ENCODE data around the gene VGLL2. TPM values are rescaled to one million over a fixed set of nuclear protein-coding genes. Genes with fewer than 3 reads are reported as not detected.

VGLL2 gene
- total RNA-seq, 2 experiments from 2014 or later: not detected

- Histone ChIP-seq H3K36me3 (ENCODE audit: insufficient read depth, low read length) (no peaks in the 10 kb centered on the region), H3K4me3 (ENCODE audit: low read length) (no peak overlapping the region), H3K4me1 (ENCODE audit: insufficient read depth, low read length) (peaks cover 23% of the 10 kb centered on the region), H3K9me3 (ENCODE audit: control insufficient read depth in 1 of 2, insufficient read depth in 1 of 2, low read length in 2 of 2) (peaks cover 0 to 35% of the 10 kb centered on the region in 2 experiments), H3K27ac (ENCODE audit: low read depth in 1 of 2, low read length in 2 of 2) (no peak overlapping the region), H3K27me3 (ENCODE audit: control insufficient read depth in 1 of 2, insufficient read depth in 2 of 2, low read length in 2 of 2) (peaks cover 72 to 88% of the 10 kb centered on the region in 2 experiments)
- intact Hi-C loops (cut with DNase I, micrococcal nuclease): no loop called here
- H3K4me1 Mint-ChIP-seq (ENCODE audit: low read depth): peaks cover 15% of the 10 kb centered on the region
- POLR2A ChIA-PET: no interaction called here
- H3K9me3 Mint-ChIP-seq: no peaks in the 10 kb centered on the region
- no peak overlapping the region for H3K4me3 Mint-ChIP-seq
- no peak overlapping the region for H3K27ac Mint-ChIP-seq
- CTCF ChIA-PET: no interaction called here
- ATAC-seq (ENCODE audit: poor library complexity): no peak
- DNase-seq: no peak
- peaks cover 83% of the 10 kb centered on the region for H3K27me3 Mint-ChIP-seq
- TF ChIP-seq CTCF (IDR thresholded peaks at IDR 0.05): no peak
- no peaks in the 10 kb centered on the region for H3K36me3 Mint-ChIP-seq (ENCODE audit: low read depth)
Observed at GRCh38 chr6:117267766-117268534, 2.6 kb downstream of the VGLL2 start.

GRCh38 chr6:117268924-117269323, 3.6 kb downstream of the VGLL2 start:
- Histone ChIP-seq H3K4me1 (ENCODE audit: insufficient read depth, low read length) (peaks cover 23% of the 10 kb centered on the region), H3K27me3 (ENCODE audit: control insufficient read depth in 1 of 2, insufficient read depth in 2 of 2, low read length in 2 of 2) (peaks cover 67 to 85% of the 10 kb centered on the region in 2 experiments), H3K4me3 (ENCODE audit: low read length) (no peak overlapping the region), H3K36me3 (ENCODE audit: insufficient read depth, low read length) (no peaks in the 10 kb centered on the region), H3K9me3 (ENCODE audit: control insufficient read depth in 1 of 2, insufficient read depth in 1 of 2, low read length in 2 of 2) (peaks cover 0 to 29% of the 10 kb centered on the region in 2 experiments), H3K27ac (ENCODE audit: low read depth in 1 of 2, low read length in 2 of 2) (no peak overlapping the region)
- DNase-seq: no peak
- CTCF ChIA-PET: no interaction called here
- intact Hi-C loops (cut with DNase I, micrococcal nuclease): no loop called here
- Mint-ChIP-seq H3K9me3 (no peaks in the 10 kb centered on the region), H3K27me3 (peaks cover 85% of the 10 kb centered on the region), H3K36me3 (ENCODE audit: low read depth) (no peaks in the 10 kb centered on the region), H3K27ac (no peak overlapping the region), H3K4me3 (no peak overlapping the region), H3K4me1 (ENCODE audit: low read depth) (peaks cover 15% of the 10 kb centered on the region)
- POLR2A ChIA-PET: no interaction called here
- no peak for ATAC-seq (ENCODE audit: poor library complexity)
- no peak for TF ChIP-seq CTCF (IDR thresholded peaks at IDR 0.05)

GRCh38 chr6:117269638-117270054, 4.3 kb downstream of the VGLL2 start:
- H3K4me3 Mint-ChIP-seq: no peak overlapping the region
- H3K4me1 Mint-ChIP-seq (ENCODE audit: low read depth): peaks cover 10% of the 10 kb centered on the region
- peaks cover 85% of the 10 kb centered on the region for H3K27me3 Mint-ChIP-seq
- intact Hi-C loops (cut with DNase I, micrococcal nuclease): no loop called here
- no peaks in the 10 kb centered on the region for H3K36me3 Mint-ChIP-seq (ENCODE audit: low read depth)
- Histone ChIP-seq H3K4me1 (ENCODE audit: insufficient read depth, low read length) (peaks cover 19% of the 10 kb centered on the region), H3K27me3 (ENCODE audit: control insufficient read depth in 1 of 2, insufficient read depth in 2 of 2, low read length in 2 of 2) (peaks cover 65 to 85% of the 10 kb centered on the region in 2 experiments), H3K27ac (ENCODE audit: low read depth in 1 of 2, low read length in 2 of 2) (no peak overlapping the region), H3K9me3 (ENCODE audit: control insufficient read depth in 1 of 2, insufficient read depth in 1 of 2, low read length in 2 of 2) (peaks cover 0 to 23% of the 10 kb centered on the region in 2 experiments), H3K36me3 (ENCODE audit: insufficient read depth, low read length) (no peaks in the 10 kb centered on the region), H3K4me3 (ENCODE audit: low read length) (no peak overlapping the region)
- ATAC-seq (ENCODE audit: poor library complexity) (no peak), DNase-seq (no peak)
- H3K27ac Mint-ChIP-seq: no peak overlapping the region
- no peak for TF ChIP-seq CTCF (IDR thresholded peaks at IDR 0.05)
- CTCF ChIA-PET: no interaction called here
- no peaks in the 10 kb centered on the region for H3K9me3 Mint-ChIP-seq
- POLR2A ChIA-PET: no interaction called here
